PC-3 (cell line): ENCODE measurements around the gene LHX1.

Experiments used
- CTCF ChIP-seq: fragments of 300-600 bp; sonication (generic); conservative IDR thresholded peaks from 2 replicates; pipeline ENCODE4 v1.5.1; 2017; ENCODE audit warnings: antibody characterized with exemption, low read depth, mild to moderate bottlenecking, low read length
- EZH2 ChIP-seq: fragments of 300-600 bp; sonication (generic); IDR thresholded peaks from one replicate; pipeline ENCODE4 v1.6.1; 2017; ENCODE audit warnings: antibody characterized with exemption, mild to moderate bottlenecking, low read length; ENCODE audit not compliant: unreplicated experiment
- EZH2phosphoT487 ChIP-seq: fragments of 300-600 bp; sonication (generic); IDR thresholded peaks from 2 replicates; pipeline ENCODE4 v1.6.1; 2018; ENCODE audit warnings: mild to moderate bottlenecking, antibody characterized with exemption, low read length, borderline replicate concordance

DNA sequence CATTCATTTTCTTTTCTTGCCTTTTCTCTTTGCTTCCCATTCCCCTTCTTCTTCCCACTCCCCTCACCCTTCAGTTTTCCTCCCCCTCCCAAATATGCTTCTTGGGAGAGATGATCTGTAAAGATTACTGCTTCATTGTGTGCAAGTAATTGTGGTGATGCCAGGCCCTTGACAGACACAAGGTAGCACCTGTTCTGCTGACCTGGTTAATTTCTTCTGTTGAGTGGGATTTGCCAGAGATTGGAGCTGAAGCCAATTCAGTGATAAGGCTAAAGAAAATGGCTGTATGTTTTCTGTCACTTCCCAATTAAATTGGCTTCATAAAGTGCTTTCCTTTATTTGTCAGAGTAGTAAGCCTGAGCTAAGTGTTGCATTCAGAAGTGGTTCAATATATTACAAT lies 56.0 kb downstream of the LHX1 start:
- TF ChIP-seq CTCF: no peak
- no peak for TF ChIP-seq EZH2phosphoT487
- TF ChIP-seq EZH2: no peak
